H1 (cell line): ENCODE measurements around the gene KCNA4. TPM values are rescaled to one million over a fixed set of nuclear protein-coding genes. Genes with fewer than 3 reads are reported as not detected.

Source experiments
- CTCF ChIA-PET: fragments of 300-600 bp; sonication (Branson Sonifier 250); formaldehyde crosslinking; loops from one replicate; lab custom pipeline; 2021; ENCODE audit not compliant: partially characterized antibody; lab: Charles Lee
- POLR2A ChIA-PET: fragments of 300-600 bp; sonication (Branson Sonifier 250); formaldehyde crosslinking; loops from one replicate; lab custom pipeline; 2021; ENCODE audit warnings: inconsistent platforms; ENCODE audit not compliant: partially characterized antibody; lab: Charles Lee
- DNase-seq, 2 experiments: peaks; one replicate each; pipeline versions ENCODE4 v3.0.0 to v3.0.0-alpha.2; 2010 to 2022; ENCODE audit warnings: low spot score in 2 of 2, low read depth in 1 of 2, mixed read lengths in 1 of 2
- FAIRE-seq: peaks from 2 replicates; lab custom pipeline; 2011; peaks lifted over from hg19 to GRCh38; lab: Jason Lieb, UNC
- H2AFZ ChIP-seq: 2 replicates; pipeline ENCODE4 v1.8.1; 2012; ENCODE audit warnings: low read length, inconsistent platforms
- H2AK5ac ChIP-seq: 2 replicates; pipeline ENCODE4 v1.6.1; 2013; ENCODE audit warnings: low read depth, low read length
- H2BK120ac ChIP-seq: replicated peaks from 2 replicates; pipeline ENCODE3; 2013; ENCODE audit warnings: low read depth, low read length, inconsistent platforms
- H2BK12ac ChIP-seq: 2 replicates; pipeline ENCODE4 v1.6.1; 2013; ENCODE audit warnings: low read depth, low read length
- H2BK15ac ChIP-seq: 2 replicates; pipeline ENCODE4 v1.6.1; 2013; ENCODE audit warnings: low read length
- H2BK20ac ChIP-seq: 2 replicates; pipeline ENCODE4 v1.6.1; 2013; ENCODE audit warnings: low read length
- H2BK5ac ChIP-seq: 2 replicates; pipeline ENCODE4 v1.6.1; 2013; ENCODE audit warnings: low read depth, low read length
- H3K14ac ChIP-seq: 2 replicates; pipeline ENCODE4 v1.6.1; 2013; ENCODE audit warnings: inconsistent platforms; ENCODE audit not compliant: insufficient read length
- H3K18ac ChIP-seq: 2 replicates; pipeline ENCODE4 v1.6.1; 2013; ENCODE audit warnings: low read length; ENCODE audit errors: extremely low read depth
- H3K23ac ChIP-seq: 2 replicates; pipeline ENCODE4 v1.6.1; 2013; ENCODE audit warnings: inconsistent platforms; ENCODE audit not compliant: insufficient read length
- H3K23me2 ChIP-seq: 2 replicates; pipeline ENCODE4 v1.6.1; 2013; ENCODE audit warnings: low read depth, low read length
- H3K27ac ChIP-seq: 2 replicates; pipeline ENCODE4 v1.6.1; 2011; ENCODE audit warnings: low read depth, low read length, inconsistent platforms
- H3K27me3 ChIP-seq, 4 experiments: replicated peaks in 1 of 4; 1 replicate in 1 of 4; 2 replicates in 3 of 4; pipeline versions ENCODE4 v1.6.1 to v1.8.1; 2011 to 2013; ENCODE audit warnings: low read length in 3 of 4, mild to moderate bottlenecking in 3 of 4, inconsistent platforms in 2 of 4, mixed read lengths in 2 of 4, moderate library complexity in 1 of 4; ENCODE audit not compliant: control insufficient read depth in 3 of 4, insufficient read depth in 3 of 4; ENCODE audit errors: extremely low read depth in 1 of 4
- H3K36me3 ChIP-seq, 4 experiments: 2 replicates each; pipeline versions ENCODE4 v1.6.1 to v1.8.1; 2011 to 2013; ENCODE audit warnings: mild to moderate bottlenecking in 4 of 4, low read length in 3 of 4, moderate library complexity in 2 of 4, control low read depth in 1 of 4, inconsistent platforms in 1 of 4; ENCODE audit not compliant: insufficient read depth in 4 of 4, control insufficient read depth in 2 of 4
- H3K4ac ChIP-seq: replicated peaks from 2 replicates; pipeline ENCODE3; 2013; ENCODE audit warnings: low read length, low read depth, mixed read lengths, inconsistent platforms; ENCODE audit not compliant: insufficient read length
- H3K4me1 ChIP-seq, 4 experiments: replicated peaks in 1 of 4; 1 replicate in 1 of 4; 2 replicates in 3 of 4; pipeline versions ENCODE4 v1.6.1 to v1.8.1; 2011 to 2013; ENCODE audit warnings: low read length in 3 of 4, inconsistent platforms in 2 of 4, mixed read lengths in 1 of 4; ENCODE audit not compliant: insufficient read depth in 4 of 4, control insufficient read depth in 3 of 4
- H3K4me2 ChIP-seq, 2 experiments: 2 replicates each; pipeline versions ENCODE4 v1.6.1 to v1.8.1; 2011 to 2013; ENCODE audit warnings: low read depth in 2 of 2, low read length in 2 of 2, control low read depth in 1 of 2, inconsistent platforms in 1 of 2, mild to moderate bottlenecking in 1 of 2; ENCODE audit not compliant: insufficient read depth in 1 of 2
- H3K4me3 ChIP-seq, 4 experiments: fragments of 200-600, 300-600 bp in 1 of 4; sonication (generic), shearing (Covaris generic), sonication (Bioruptor Twin) in 1 of 4; 2 replicates each; pipeline versions ENCODE4 v1.5.1 to v1.8.1; 2011 to 2016; ENCODE audit warnings: low read length in 4 of 4, low read depth in 3 of 4, control low read depth in 2 of 4, inconsistent platforms in 2 of 4, mild to moderate bottlenecking in 2 of 4, mixed read lengths in 1 of 4, moderate library complexity in 1 of 4; ENCODE audit not compliant: insufficient read depth in 2 of 4; ENCODE audit errors: extremely low read depth in 1 of 4
- H3K56ac ChIP-seq: replicated peaks from 2 replicates; pipeline ENCODE3; 2013; ENCODE audit warnings: low read depth, mild to moderate bottlenecking, mixed read lengths, low read length, inconsistent platforms; ENCODE audit not compliant: insufficient read length
- H3K79me1 ChIP-seq: 2 replicates; pipeline ENCODE4 v1.6.1; 2013; ENCODE audit warnings: low read depth, low read length, control low read depth
- H3K79me2 ChIP-seq, 2 experiments: 2 replicates each; pipeline versions ENCODE4 v1.6.1 to v1.8.1; 2012 to 2013; ENCODE audit warnings: low read length in 2 of 2, mild to moderate bottlenecking in 2 of 2, inconsistent platforms in 1 of 2; ENCODE audit not compliant: insufficient read depth in 2 of 2, control insufficient read depth in 1 of 2
- H3K9ac ChIP-seq, 4 experiments: replicated peaks in 1 of 4; 1 replicate in 1 of 4; 2 replicates in 3 of 4; pipeline versions ENCODE4 v1.6.1 to v1.8.1; 2011 to 2013; ENCODE audit warnings: low read depth in 3 of 4, low read length in 3 of 4, control low read depth in 2 of 4, mild to moderate bottlenecking in 2 of 4, moderate library complexity in 2 of 4, inconsistent platforms in 1 of 4; ENCODE audit errors: extremely low read depth in 1 of 4
- H3K9me3 ChIP-seq, 2 experiments: 2 replicates each; pipeline versions ENCODE4 v1.6.1 to v1.8.1; 2012 to 2013; ENCODE audit warnings: mild to moderate bottlenecking in 2 of 2, moderate library complexity in 2 of 2, control low read depth in 1 of 2, inconsistent platforms in 1 of 2, low read depth in 1 of 2, low read length in 1 of 2, mixed read lengths in 1 of 2; ENCODE audit not compliant: insufficient read depth in 2 of 2
- H4K20me1 ChIP-seq, 2 experiments: replicated peaks in 1 of 2; 2 replicates each; pipeline versions ENCODE3 to v1.8.1; 2011 to 2013; ENCODE audit warnings: inconsistent platforms in 2 of 2, low read length in 2 of 2, mild to moderate bottlenecking in 1 of 2; ENCODE audit not compliant: insufficient read depth in 2 of 2, control insufficient read depth in 1 of 2
- H4K5ac ChIP-seq: 2 replicates; pipeline ENCODE4 v1.6.1; 2013; ENCODE audit warnings: low read length, low read depth, mixed read lengths, inconsistent platforms; ENCODE audit not compliant: insufficient read length
- H4K8ac ChIP-seq: 2 replicates; pipeline ENCODE4 v1.8.0; 2013; ENCODE audit warnings: mild to moderate bottlenecking, moderate library complexity, low read length, inconsistent platforms; ENCODE audit not compliant: insufficient read depth; ENCODE audit errors: extremely low read depth
- H4K91ac ChIP-seq: replicated peaks from 2 replicates; pipeline ENCODE3; 2013; ENCODE audit warnings: low read length, mixed read lengths, inconsistent platforms; ENCODE audit not compliant: insufficient read length
- BCL11A ChIP-seq, 2 experiments: IDR thresholded peaks; one replicate each; pipeline ENCODE4 v1.6.1; 2011; ENCODE audit warnings: low read depth in 2 of 2, low read length in 2 of 2, mild to moderate bottlenecking in 2 of 2
- CEBPB ChIP-seq: IDR thresholded peaks from 2 replicates; pipeline ENCODE4 v1.6.1; 2012; ENCODE audit warnings: low read depth, low read length
- CHD2 ChIP-seq: IDR thresholded peaks from 2 replicates; pipeline ENCODE4 v1.6.1; 2012; ENCODE audit warnings: low read length, improper control_type of control experiment
- CREB1 ChIP-seq: IDR thresholded peaks from 2 replicates; pipeline ENCODE4 v1.6.1; 2012; ENCODE audit warnings: inconsistent platforms
- EZH2 ChIP-seq: fragments of 200-600 bp; sonication (generic); IDR thresholded peaks from 2 replicates; pipeline ENCODE4 v1.7.1; 2012; ENCODE audit warnings: low read depth, mild to moderate bottlenecking, moderate library complexity, low read length, inconsistent platforms; ENCODE audit not compliant: severe bottlenecking
- JUN ChIP-seq: IDR thresholded peaks from 2 replicates; pipeline ENCODE4 v1.6.1; 2011; ENCODE audit warnings: low read depth, mild to moderate bottlenecking, improper control_type of control experiment, low read length
- JUND ChIP-seq: IDR thresholded peaks from 2 replicates; pipeline ENCODE4 v1.6.1; 2011; ENCODE audit warnings: mild to moderate bottlenecking, improper control_type of control experiment, low read length
- KDM1A ChIP-seq: fragments of 200-600, 300-600 bp; sonication (generic); IDR thresholded peaks from 2 replicates; pipeline ENCODE4 v1.7.1; 2016; ENCODE audit warnings: mild to moderate bottlenecking, low read length, borderline replicate concordance
- KDM4A ChIP-seq: IDR thresholded peaks from one replicate; pipeline ENCODE4 v1.7.1; 2012; ENCODE audit warnings: low read depth, mild to moderate bottlenecking, moderate library complexity, low read length, inconsistent platforms; ENCODE audit not compliant: severe bottlenecking
- SP1 ChIP-seq: IDR thresholded peaks from 2 replicates; pipeline ENCODE4 v1.6.1; 2011; ENCODE audit warnings: low read depth, low read length
- SUZ12 ChIP-seq: fragments of 200-600 bp; sonication (generic); IDR thresholded peaks from 2 replicates; pipeline ENCODE4 v1.6.1; 2012; ENCODE audit warnings: mild to moderate bottlenecking, inconsistent platforms, low read length, moderate library complexity, mixed read lengths
- WGBS, 2 experiments: shearing (Covaris generic) in 1 of 2; methylation state at CpG; one replicate each; pipeline versions ENCODE4 v1.1.6 to v1.1.7; 2013 to 2015; ENCODE audit warnings: low lambda C conversion rate in 2 of 2, mixed read lengths in 2 of 2, inconsistent platforms in 1 of 2, low coverage in 1 of 2, missing lambda C conversion rate in 1 of 2; ENCODE audit not compliant: insufficient replicate concordance in 2 of 2, insufficient coverage in 1 of 2, insufficient read length in 1 of 2; ENCODE audit errors: extremely low coverage in 1 of 2, missing lambda C conversion rate in 1 of 2; 5-methylcytosine and 5-hydroxymethylcytosine counted together
- polyA plus RNA-seq, 7 experiments: library from polyadenylated mRNA; depleted of rRNA in 3 of 7; stranded (reverse) in 5 of 7; unstranded in 2 of 7; fragments of >200 nt in 5 of 7; fragments of 200-250 nt in 2 of 7; gene quantifications; 1 replicate in 5 of 7; 2 replicates in 1 of 7; 4 replicates in 1 of 7; pipeline versions ENCODE4 v1.2.1 to v1.2.3, GENCODE V29; 2011 to 2013; ENCODE audit warnings: missing spikeins in 2 of 7, mixed read lengths in 2 of 7
- total RNA-seq: library from RNA; stranded (reverse); fragmentation: NEBNext Ultra II Directional; extraction: Animal tissue kit (Norgen Biotek cat#: 25700); gene quantifications from 2 replicates; pipeline ENCODE4 v1.2.1, GENCODE V29; 2021
- TF ChIP-seq, protein P1 (sequence below): IDR thresholded peaks from 2 replicates; pipeline ENCODE4 v1.6.1; 2011; ENCODE audit warnings: low read depth, mild to moderate bottlenecking, low read length; ENCODE audit not compliant: insufficient read depth

Gene KCNA4
- total and polyA plus RNA-seq, 2 of the 8 experiments (the other 6 are each of a cell fraction or from before 2014, with no cell fraction given), result not detected

DNA sequence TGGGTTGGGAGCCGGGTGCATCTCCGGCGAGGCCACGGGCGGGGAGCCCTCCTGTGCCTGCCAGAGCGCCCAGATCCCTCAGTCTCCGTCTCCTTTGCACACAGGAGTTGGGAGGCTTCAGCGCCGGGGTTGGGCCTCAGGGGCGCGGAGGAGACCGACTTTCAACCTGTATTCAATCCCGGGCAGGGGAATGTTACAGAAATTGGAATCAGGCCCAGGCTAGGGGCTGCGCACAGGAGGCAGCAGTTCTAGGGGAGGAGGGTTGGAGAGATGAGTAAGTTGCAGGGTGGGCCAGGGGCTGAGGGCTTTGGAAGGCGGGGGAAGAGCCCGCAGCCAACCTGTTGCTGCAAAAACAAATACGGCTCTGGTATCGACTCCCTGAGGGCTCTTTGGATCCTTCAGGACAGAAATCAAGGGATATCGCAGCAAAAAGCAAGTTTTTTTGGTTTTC is 640 bp upstream of the KCNA4 start:
- no peaks in the 10 kb centered on the region for H3K79me2 ChIP-seq
- no peaks in the 10 kb centered on the region; the same call in 1 of the 2 replicates for H3K23me2 ChIP-seq
- ChIA-PET POLR2A (no interaction called here), CTCF (interaction anchor here (0.7 to 1.9 kb wide), 7 partner anchors 9 to 585 kb away, joined by 4 to 8 read pairs (median 4); no protein-coding TSS in a partner anchor)
- H3K9me3 ChIP-seq, result no peaks in the 10 kb centered on the region; a peak in 1 of 4 replicates
- no peak overlapping the region for H2BK120ac ChIP-seq
- H2BK12ac ChIP-seq, result no peak overlapping the region
- H4K20me1 ChIP-seq, result peaks cover 2 to 8% of the 10 kb centered on the region in 2 experiments
- no peak overlapping the region for H3K23ac ChIP-seq
- no peak for FAIRE-seq
- H3K56ac ChIP-seq, result no peak overlapping the region
- no peak overlapping the region for H2AFZ ChIP-seq
- H3K18ac ChIP-seq, result no peak overlapping the region; the same call in 1 of the 2 replicates
- no peak overlapping the region for H3K9ac ChIP-seq
- peaks cover 75 to 93% (median 85%) of the 10 kb centered on the region in 4 experiments for H3K27me3 ChIP-seq
- H3K79me1 ChIP-seq, result no peaks in the 10 kb centered on the region
- no peak overlapping the region for H4K5ac ChIP-seq
- no peak overlapping the region for H2BK15ac ChIP-seq
- peak in 1 of 2 experiments; percentile 62 for DNase-seq
- no peak overlapping the region for H2BK20ac ChIP-seq
- WGBS, 2 experiments, result 18% methylated on average over 14 of the region's 19 CpGs; no CpG with 5 or more reads in 1 of the 2 experiments
- TF ChIP-seq CHD2, result no peak
- TF ChIP-seq CREB1, result no peak
- TF ChIP-seq SUZ12, result peak; percentile 89
- TF ChIP-seq BCL11A (IDR thresholded peaks at IDR 0.05; ENCODE audit: low read depth in 2 of 2, low read length in 2 of 2), result no peak
- TF ChIP-seq JUN, result no peak
- no peak for TF ChIP-seq SP1
- no peak for TF ChIP-seq KDM1A
- peak; percentile 80 for TF ChIP-seq EZH2
- TF ChIP-seq JUND, result no peak
- TF ChIP-seq, protein P1, sequence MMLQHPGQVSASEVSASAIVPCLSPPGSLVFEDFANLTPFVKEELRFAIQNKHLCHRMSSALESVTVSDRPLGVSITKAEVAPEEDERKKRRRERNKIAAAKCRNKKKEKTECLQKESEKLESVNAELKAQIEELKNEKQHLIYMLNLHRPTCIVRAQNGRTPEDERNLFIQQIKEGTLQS, result no peak
- no peak for TF ChIP-seq CEBPB
- TF ChIP-seq KDM4A, result peak; percentile 23
- H3K27ac ChIP-seq, result no peak overlapping the region
- no peak overlapping the region for H2BK5ac ChIP-seq
- no peak overlapping the region for H3K14ac ChIP-seq
- H3K4ac ChIP-seq, result no peak overlapping the region
- H4K91ac ChIP-seq, result no peak overlapping the region
- H2AK5ac ChIP-seq, result no peak overlapping the region
- H4K8ac ChIP-seq, result peak overlapping the region; percentile 0; the same call in 1 of the 2 replicates
- H3K4me2 ChIP-seq, result peak overlapping the region; percentile 65 to 93
- no peaks in the 10 kb centered on the region; a peak in 1 of 8 replicates for H3K36me3 ChIP-seq
- H3K4me3 ChIP-seq, result peak overlapping the region; percentile 40 to 69 (median 50); a peak in 7 of 8 replicates
- peaks cover 1 to 8% (median 5%) of the 10 kb centered on the region in 4 experiments; a peak in 5 of 7 replicates for H3K4me1 ChIP-seq
